WTC11 (cell line): Measurements from ENCODE around the gene PIKFYVE. TPM values are rescaled to one million over a fixed set of nuclear protein-coding genes. Genes with fewer than 3 reads are reported as not detected.

Source experiments
- ATAC-seq: fragments of 200-7000 bp; cut with Tn5 transposase; 2 replicates; pipeline ENCODE4 v1.10.0; 2021; ENCODE audit warnings: mild to moderate bottlenecking, moderate library complexity
- CTCF ChIA-PET: fragments of 300-600 bp; sonication (Branson Sonifier 250); formaldehyde crosslinking; loops from one replicate; lab custom pipeline; 2021; ENCODE audit warnings: antibody characterized with exemption; lab: Charles Lee
- POLR2A ChIA-PET: fragments of 350-600 bp; sonication (Branson Sonifier 250); formaldehyde crosslinking; loops from one replicate; lab custom pipeline; 2021; ENCODE audit warnings: antibody characterized with exemption; lab: Charles Lee
- DNase-seq: peaks from one replicate; pipeline ENCODE4 v3.0.0; 2021; ENCODE audit warnings: low spot score
- H3K27ac Mint-ChIP-seq: 2 replicates; pipeline ENCODE4 v1.8.0; 2021; ENCODE audit warnings: mixed read lengths
- H3K27me3 Mint-ChIP-seq: 2 replicates; pipeline ENCODE4 v1.8.0; 2021; ENCODE audit warnings: low read depth, mild to moderate bottlenecking, moderate library complexity, mixed read lengths
- H3K36me3 Mint-ChIP-seq: 2 replicates; pipeline ENCODE4 v1.8.0; 2021; ENCODE audit warnings: mixed read lengths
- H3K4me1 Mint-ChIP-seq: 2 replicates; pipeline ENCODE4 v1.8.0; 2022; ENCODE audit warnings: mixed read lengths
- H3K4me3 Mint-ChIP-seq: 2 replicates; pipeline ENCODE4 v1.8.0; 2021; ENCODE audit warnings: mild to moderate bottlenecking, moderate library complexity, mixed read lengths
- H3K9me3 Mint-ChIP-seq: 2 replicates; pipeline ENCODE4 v1.8.0; 2021; ENCODE audit warnings: mixed read lengths
- CREB1 ChIP-seq: sonication (generic); formaldehyde crosslinking; IDR thresholded peaks from 2 replicates; pipeline ENCODE4 v1.8.0; 2023; ENCODE audit warnings: mild to moderate bottlenecking, missing genetic modification reagents
- ESRRA ChIP-seq: sonication (generic); formaldehyde crosslinking; IDR thresholded peaks from 2 replicates; pipeline ENCODE4 v1.8.1; 2022; ENCODE audit warnings: mild to moderate bottlenecking, missing genetic modification reagents, borderline replicate concordance
- HMGA2 ChIP-seq: fragments of 250-450 bp; sonication (Bioruptor Pico); IDR thresholded peaks from 2 replicates; pipeline ENCODE4 v1.4.0; 2021; ENCODE audit warnings: mild to moderate bottlenecking, moderate library complexity
- MAX ChIP-seq: sonication (generic); formaldehyde crosslinking; IDR thresholded peaks from 2 replicates; pipeline ENCODE4 v1.8.0; 2022; ENCODE audit warnings: mild to moderate bottlenecking, missing genetic modification reagents
- MLX ChIP-seq: sonication (generic); formaldehyde crosslinking; IDR thresholded peaks from 2 replicates; pipeline ENCODE4 v1.8.1; 2023; ENCODE audit warnings: mild to moderate bottlenecking, missing genetic modification reagents, moderate library complexity
- MXD4 ChIP-seq: fragments of 250-450 bp; sonication (Bioruptor Pico); IDR thresholded peaks from 2 replicates; pipeline ENCODE4 v1.8.0; 2021; ENCODE audit warnings: mild to moderate bottlenecking, moderate library complexity, borderline replicate concordance
- NFYB ChIP-seq: sonication (generic); formaldehyde crosslinking; conservative IDR thresholded peaks from 2 replicates; pipeline ENCODE4 v1.8.0; 2022; ENCODE audit warnings: low read depth, missing genetic modification reagents
- OVOL2 ChIP-seq: fragments of 250-450 bp; sonication (Bioruptor Pico); IDR thresholded peaks from 2 replicates; pipeline ENCODE4 v1.9.0; 2021; ENCODE audit warnings: mild to moderate bottlenecking, borderline replicate concordance
- PRRX2 ChIP-seq: fragments of 250-450 bp; sonication (Bioruptor Pico); IDR thresholded peaks from 2 replicates; pipeline ENCODE4 v1.8.0; 2021; ENCODE audit warnings: mild to moderate bottlenecking
- RELA ChIP-seq: sonication (generic); formaldehyde crosslinking; IDR thresholded peaks from 2 replicates; pipeline ENCODE4 v1.8.1; 2022; ENCODE audit warnings: missing genetic modification reagents, mild to moderate bottlenecking, borderline replicate concordance
- TEAD4 ChIP-seq: sonication (generic); formaldehyde crosslinking; IDR thresholded peaks from 2 replicates; pipeline ENCODE4 v1.8.0; 2022; ENCODE audit warnings: mild to moderate bottlenecking, missing genetic modification reagents
- TP53 ChIP-seq: sonication (generic); formaldehyde crosslinking; IDR thresholded peaks from 2 replicates; pipeline ENCODE4 v1.8.1; 2023; ENCODE audit warnings: mild to moderate bottlenecking, missing genetic modification reagents
- ZNF138 ChIP-seq: sonication (generic); formaldehyde crosslinking; conservative IDR thresholded peaks from 2 replicates; pipeline ENCODE4 v1.8.1; 2022; ENCODE audit warnings: mild to moderate bottlenecking, moderate library complexity, missing genetic modification reagents
- ZNF317 ChIP-seq: sonication (generic); formaldehyde crosslinking; IDR thresholded peaks from 2 replicates; pipeline ENCODE4 v1.8.1; 2023; ENCODE audit warnings: low read depth, mild to moderate bottlenecking, moderate library complexity, missing genetic modification reagents, borderline replicate concordance
- ZNF423 ChIP-seq: fragments of 250-450 bp; sonication (Bioruptor Pico); IDR thresholded peaks from 2 replicates; pipeline ENCODE4 v2.1.2; 2022; ENCODE audit warnings: mild to moderate bottlenecking, moderate library complexity
- ZNF425 ChIP-seq: fragments of 250-450 bp; sonication (Bioruptor Pico); conservative IDR thresholded peaks from 2 replicates; pipeline ENCODE4 v1.9.0; 2021; ENCODE audit warnings: mild to moderate bottlenecking
- ZNF532 ChIP-seq: fragments of 250-450 bp; sonication (Bioruptor Pico); IDR thresholded peaks from 2 replicates; pipeline ENCODE4 v1.9.0; 2021; ENCODE audit warnings: mild to moderate bottlenecking, borderline replicate concordance
- ZNF671 ChIP-seq: fragments of 250-450 bp; sonication (Bioruptor Pico); IDR thresholded peaks from 2 replicates; pipeline ENCODE4 v1.8.0; 2021; ENCODE audit warnings: mild to moderate bottlenecking
- ZSCAN18 ChIP-seq: fragments of 250-450 bp; sonication (Bioruptor Pico); IDR thresholded peaks from 2 replicates; pipeline ENCODE4 v2.1.2; 2022; ENCODE audit warnings: mild to moderate bottlenecking, moderate library complexity
- total RNA-seq: library from RNA; stranded (reverse); gene quantifications from 3 replicates; pipeline ENCODE4 v1.2.3, GENCODE V29; 2021

The PIKFYVE gene
- total RNA-seq, 1 experiment from 2014 or later, result 36.1 TPM

- ChIA-PET CTCF (interaction anchor here (1.0 to 1.4 kb wide), 2 partner anchors 26 to 127 kb away, joined by 3 to 5 read pairs; no protein-coding TSS in a partner anchor), POLR2A (no interaction called here)
- H3K27ac Mint-ChIP-seq, result no peak overlapping the region
- no peaks in the 10 kb centered on the region for H3K27me3 Mint-ChIP-seq
- H3K4me3 Mint-ChIP-seq, result no peak overlapping the region
- H3K36me3 Mint-ChIP-seq, result peaks cover 16% of the 10 kb centered on the region
- peaks cover 46% of the 10 kb centered on the region for H3K9me3 Mint-ChIP-seq
- ATAC-seq, result no peak
- H3K4me1 Mint-ChIP-seq, result no peaks in the 10 kb centered on the region
- no peak for DNase-seq
- TF ChIP-seq ZNF425 (no peak), ZNF532 (CRISPR knock-in tag) (no peak), NFYB (CRISPR knock-in tag) (no peak), TP53 (CRISPR knock-in tag) (no peak), ZNF138 (CRISPR knock-in tag) (no peak), ZNF317 (CRISPR knock-in tag) (no peak), MAX (no peak), ZNF423 (CRISPR knock-in tag) (no peak), OVOL2 (no peak), MLX (CRISPR knock-in tag) (no peak), HMGA2 (no peak), CREB1 (CRISPR knock-in tag) (no peak), ZSCAN18 (CRISPR knock-in tag) (no peak), MXD4 (CRISPR knock-in tag) (no peak)
Observed at GRCh38 chr2:208228476-208228875, 37.6 kb upstream of the PIKFYVE start.

GRCh38 chr2:208234786-208235185 is 31.3 kb upstream of the PIKFYVE start:
- TF ChIP-seq ZSCAN18 (CRISPR knock-in tag) (no peak), ESRRA (CRISPR knock-in tag) (no peak), ZNF671 (CRISPR knock-in tag) (no peak), RELA (CRISPR knock-in tag) (no peak), TEAD4 (CRISPR knock-in tag) (no peak), PRRX2 (CRISPR knock-in tag) (no peak), MAX (no peak)
- peak overlapping the region; percentile 66 for H3K27ac Mint-ChIP-seq
- CTCF ChIA-PET, result interaction anchor here (1.2 to 1.3 kb wide), 2 partner anchors 20 to 60 kb away, joined by 4 to 6 read pairs; partner anchors contain the start of gene IDH1
- no peak overlapping the region for H3K4me3 Mint-ChIP-seq
- DNase-seq, result no peak
- H3K9me3 Mint-ChIP-seq, result peaks cover 35% of the 10 kb centered on the region
- no peaks in the 10 kb centered on the region for H3K4me1 Mint-ChIP-seq
- no peaks in the 10 kb centered on the region for H3K27me3 Mint-ChIP-seq
- H3K36me3 Mint-ChIP-seq, result peaks cover 56% of the 10 kb centered on the region
- peak; percentile 35; the same call in 1 of the 2 replicates for ATAC-seq
- POLR2A ChIA-PET, result interaction anchor here (0.6 to 0.7 kb wide), 2 partner anchors 59 to 424 kb away, joined by 3 to 4 read pairs; no protein-coding TSS in a partner anchor
